Upper lobe of left lung (tissue), 6 donors: ENCODE results near the gene CCT5. TPM values are rescaled to one million over a fixed set of nuclear protein-coding genes. Genes with fewer than 3 reads are reported as not detected.

Source experiments
- ATAC-seq, 2 donors: fragments of 200-7000 bp; cut with Tn5 transposase; one replicate each; pipeline ENCODE4 v1.9.1; 2022; ENCODE audit warnings: mild to moderate bottlenecking in 2 of 2, moderate library complexity in 2 of 2; ENCODE audit not compliant: low FRiP score in 2 of 2
- DNase-seq, 2 donors: peaks; one replicate each; pipeline ENCODE4 v3.0.0-alpha.2; 2019 to 2020
- H3K27ac ChIP-seq, 4 donors: fragments of 200-600 bp; sonication (generic); one replicate each; pipeline ENCODE4 v1.5.1; 2016 to 2019
- H3K27me3 ChIP-seq, 4 donors: fragments of 200-600 bp; sonication (generic); one replicate each; pipeline ENCODE4 v1.5.1; 2017 to 2019
- H3K36me3 ChIP-seq, 4 donors: fragments of 200-600 bp; sonication (generic); one replicate each; pipeline ENCODE4 v1.5.1; 2016 to 2019
- H3K4me1 ChIP-seq, 4 donors: fragments of 200-600 bp; sonication (generic); one replicate each; pipeline ENCODE4 v1.5.1; 2018 to 2019
- H3K4me3 ChIP-seq, 4 donors: fragments of 200-600 bp; sonication (generic); one replicate each; pipeline ENCODE4 v1.5.1; 2017 to 2019; ENCODE audit warnings: mild to moderate bottlenecking in 2 of 4, moderate library complexity in 1 of 4
- H3K9me3 ChIP-seq, 4 donors: fragments of 200-600 bp; sonication (generic); one replicate each; pipeline ENCODE4 v1.5.1; 2018 to 2019
- EP300 ChIP-seq, 4 donors: sonication (generic); formaldehyde crosslinking; IDR thresholded peaks; one replicate each; pipeline ENCODE4 v1.5.1; 2017; ENCODE audit warnings: antibody characterized with exemption in 4 of 4, control low read depth in 2 of 4
- POLR2A ChIP-seq, 4 donors: fragments of 450-650 bp; IDR thresholded peaks; one replicate each; pipeline ENCODE4 v1.5.1; 2016 to 2017; ENCODE audit warnings: antibody characterized with exemption in 4 of 4, mild to moderate bottlenecking in 2 of 4
- POLR2AphosphoS5 ChIP-seq, 2 donors: sonication (generic); formaldehyde crosslinking; IDR thresholded peaks; one replicate each; pipeline ENCODE4 v1.5.1; 2017; ENCODE audit warnings: antibody characterized with exemption in 2 of 2
- WGBS, 2 donors: methylation state at CpG; one replicate each; pipeline ENCODE4 v1.1.5; 2017 to 2018; 5-methylcytosine and 5-hydroxymethylcytosine counted together
- total RNA-seq, 6 donors: library from RNA; depleted of rRNA in 4 of 6; stranded (reverse); fragments of >200 nt in 4 of 6; gene quantifications; one replicate each; pipeline versions ENCODE4 v1.1.0 to v1.2.1, GENCODE V29; 2016 to 2021
- TF ChIP-seq, protein P1 (sequence below), 6 experiments: fragments of 450-650 bp in 4 of 6; fragments of 200-600 bp in 2 of 6; sonication (generic) in 2 of 6; IDR thresholded peaks; one replicate each; pipeline ENCODE4 v1.5.1; 2016 to 2019; ENCODE audit warnings: antibody characterized with exemption in 6 of 6
- donor health status: DM: no; HTN: no; CAD: no; lungs with moderate emphysema.
- donor health status: DM: no; HTN: yes; CAD: no; lungs with severe emphysema.

The CCT5 gene
- total RNA-seq, 6 donors from 2014 or later: 33.5 to 191 (median 103) TPM

DNA sequence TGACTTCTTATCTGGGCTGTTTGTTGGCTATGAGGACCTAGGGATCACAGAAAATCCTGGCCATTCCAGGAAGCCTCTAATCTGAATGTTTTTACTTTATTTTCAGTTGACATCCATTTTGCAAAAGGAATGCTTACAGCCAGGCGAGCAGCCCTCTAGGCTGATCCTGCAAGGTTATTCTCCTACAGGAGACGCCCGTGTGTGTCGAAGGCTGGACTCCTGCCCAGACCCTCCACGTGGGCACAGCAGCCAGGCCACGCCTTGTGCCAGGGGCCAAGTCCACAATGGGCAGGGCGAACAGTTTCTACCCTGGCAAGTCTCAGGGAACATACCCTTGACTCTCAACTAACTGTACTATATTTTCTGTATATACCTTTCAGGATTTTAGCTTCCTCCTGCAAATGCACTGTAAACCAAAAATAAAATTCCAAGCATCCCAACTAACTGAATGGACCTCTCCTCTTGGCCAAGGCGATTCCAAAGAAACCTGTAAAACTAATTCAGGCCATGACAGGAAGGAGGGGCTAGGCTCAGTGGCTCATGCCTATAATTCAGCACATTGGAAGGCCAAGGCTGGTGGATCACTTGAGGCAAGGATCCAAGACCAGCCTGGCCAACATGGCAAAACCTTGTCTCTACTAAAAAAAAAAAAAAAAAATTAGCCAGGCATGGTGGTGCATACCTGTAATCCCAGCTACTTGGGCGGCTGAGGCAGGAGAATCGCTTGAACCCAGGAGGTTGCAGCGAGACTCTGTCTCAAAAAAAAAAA lies 51.9 kb downstream of the CCT5 start:
- no peak for TF ChIP-seq EP300 (IDR thresholded peaks at IDR 0.05)
- TF ChIP-seq, protein P1, sequence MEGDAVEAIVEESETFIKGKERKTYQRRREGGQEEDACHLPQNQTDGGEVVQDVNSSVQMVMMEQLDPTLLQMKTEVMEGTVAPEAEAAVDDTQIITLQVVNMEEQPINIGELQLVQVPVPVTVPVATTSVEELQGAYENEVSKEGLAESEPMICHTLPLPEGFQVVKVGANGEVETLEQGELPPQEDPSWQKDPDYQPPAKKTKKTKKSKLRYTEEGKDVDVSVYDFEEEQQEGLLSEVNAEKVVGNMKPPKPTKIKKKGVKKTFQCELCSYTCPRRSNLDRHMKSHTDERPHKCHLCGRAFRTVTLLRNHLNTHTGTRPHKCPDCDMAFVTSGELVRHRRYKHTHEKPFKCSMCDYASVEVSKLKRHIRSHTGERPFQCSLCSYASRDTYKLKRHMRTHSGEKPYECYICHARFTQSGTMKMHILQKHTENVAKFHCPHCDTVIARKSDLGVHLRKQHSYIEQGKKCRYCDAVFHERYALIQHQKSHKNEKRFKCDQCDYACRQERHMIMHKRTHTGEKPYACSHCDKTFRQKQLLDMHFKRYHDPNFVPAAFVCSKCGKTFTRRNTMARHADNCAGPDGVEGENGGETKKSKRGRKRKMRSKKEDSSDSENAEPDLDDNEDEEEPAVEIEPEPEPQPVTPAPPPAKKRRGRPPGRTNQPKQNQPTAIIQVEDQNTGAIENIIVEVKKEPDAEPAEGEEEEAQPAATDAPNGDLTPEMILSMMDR (IDR thresholded peaks at IDR 0.05): no peak
- no peak for TF ChIP-seq POLR2A (IDR thresholded peaks at IDR 0.05)
- no peak for TF ChIP-seq POLR2AphosphoS5 (IDR thresholded peaks at IDR 0.05)
- H3K27ac ChIP-seq: peak overlapping the region in 1 of 4 donors; percentile 49
- no peaks in the 10 kb centered on the region for H3K9me3 ChIP-seq
- peak overlapping the region in 3 of 4 donors; percentile 14 to 20 (median 18) for H3K4me3 ChIP-seq
- DNase-seq: peak; percentile 87 to 92
- ATAC-seq: peak; percentile 72 to 85
- H3K4me1 ChIP-seq: peaks cover 0 to 11% (median 7%) of the 10 kb centered on the region in 4 donors
- WGBS, 2 donors: 65 to 69% methylated on average over 8 to 11 of the region's 11 CpGs
- H3K36me3 ChIP-seq: no peaks in the 10 kb centered on the region
- no peaks in the 10 kb centered on the region for H3K27me3 ChIP-seq

DNA sequence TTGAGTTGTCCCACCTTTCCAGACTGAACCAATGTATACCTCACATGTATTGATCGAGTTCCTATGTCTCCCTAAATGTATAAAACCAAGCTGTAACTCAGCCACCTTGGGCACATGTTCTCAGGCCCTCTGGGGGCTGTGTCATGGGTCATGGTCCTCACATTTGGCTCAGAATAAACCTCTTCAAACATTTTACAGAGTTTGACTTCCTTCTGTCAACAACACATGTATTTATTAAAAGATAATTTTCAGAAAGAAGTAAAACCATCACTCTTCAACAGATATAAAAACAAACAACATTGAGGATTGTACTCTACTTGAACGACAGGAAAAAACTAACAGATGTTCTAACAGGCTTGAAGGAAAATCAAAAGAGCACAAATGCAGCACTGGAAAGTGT lies 53.1 kb downstream of the CCT5 start:
- H3K27me3 ChIP-seq: no peaks in the 10 kb centered on the region
- 54 to 69% methylated on average over 2 of the region's 2 CpGs for WGBS, 2 donors
- H3K36me3 ChIP-seq: no peaks in the 10 kb centered on the region
- H3K4me1 ChIP-seq: peaks cover 0 to 17% (median 10%) of the 10 kb centered on the region in 4 donors
- no peaks in the 10 kb centered on the region for H3K9me3 ChIP-seq
- H3K27ac ChIP-seq: no peak overlapping the region
- no peak overlapping the region for H3K4me3 ChIP-seq
- no peak for ATAC-seq
- TF ChIP-seq POLR2AphosphoS5 (IDR thresholded peaks at IDR 0.05): no peak
- TF ChIP-seq, protein P1 (IDR thresholded peaks at IDR 0.05): no peak
- TF ChIP-seq EP300 (IDR thresholded peaks at IDR 0.05): no peak
- no peak for TF ChIP-seq POLR2A (IDR thresholded peaks at IDR 0.05)
- DNase-seq: no peak

DNA sequence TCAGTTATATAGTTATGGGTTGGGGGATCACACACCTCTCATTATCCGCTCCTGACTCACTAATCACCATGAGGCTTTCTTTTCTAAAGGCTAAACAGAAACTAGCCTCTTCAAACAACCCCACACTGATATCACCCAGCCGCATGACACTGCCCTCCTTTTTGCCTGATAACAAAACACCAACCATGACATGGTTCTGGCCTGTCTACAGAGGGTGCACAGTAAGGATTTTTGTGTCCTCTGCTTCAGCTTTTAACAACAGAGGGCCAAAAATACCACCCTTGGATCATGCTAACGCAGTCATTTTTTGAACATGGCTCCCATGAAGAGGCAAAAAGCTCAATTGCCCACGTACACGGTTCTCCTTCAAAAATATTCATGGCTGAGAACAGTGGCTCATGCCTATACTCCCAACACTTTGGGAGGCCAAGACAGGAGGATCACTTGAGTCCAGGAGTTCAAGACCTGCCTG lies 53.7 kb downstream of the CCT5 start:
- DNase-seq (no peak), ATAC-seq (no peak)
- 69 to 94% methylated on average over 5 of the region's 5 CpGs for whole genome bisulfite sequencing, 2 donors
- Histone ChIP-seq H3K4me1 (peaks cover 0 to 17% (median 10%) of the 10 kb centered on the region in 4 donors), H3K36me3 (no peaks in the 10 kb centered on the region), H3K4me3 (no peak overlapping the region), H3K9me3 (no peaks in the 10 kb centered on the region), H3K27ac (no peak overlapping the region), H3K27me3 (no peaks in the 10 kb centered on the region)
- TF ChIP-seq, protein P1 (IDR thresholded peaks at IDR 0.05): no peak
- TF ChIP-seq EP300 (IDR thresholded peaks at IDR 0.05): no peak
- TF ChIP-seq POLR2A (IDR thresholded peaks at IDR 0.05): no peak
- no peak for TF ChIP-seq POLR2AphosphoS5 (IDR thresholded peaks at IDR 0.05)

DNA sequence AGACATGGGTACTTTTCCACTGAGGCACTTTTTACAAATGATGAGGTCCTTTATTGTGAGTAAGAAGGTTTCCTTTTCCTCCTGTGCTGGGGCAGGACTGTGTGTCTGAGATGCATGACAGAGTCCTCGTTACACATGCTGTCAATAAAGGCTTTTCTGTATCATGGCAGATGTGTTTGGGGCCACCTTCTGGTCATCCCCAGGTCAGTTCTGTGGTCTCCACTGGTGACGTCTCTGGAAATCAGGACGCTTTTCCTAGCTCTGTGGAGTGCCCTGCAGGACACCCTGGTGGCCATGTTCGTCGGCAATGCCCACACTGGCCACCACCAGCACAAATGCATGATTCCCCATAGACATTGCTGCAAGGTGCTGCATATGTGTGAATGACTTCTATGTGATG lies 54.9 kb downstream of the CCT5 start:
- TF ChIP-seq EP300 (IDR thresholded peaks at IDR 0.05) (no peak), POLR2A (IDR thresholded peaks at IDR 0.05) (no peak), POLR2AphosphoS5 (IDR thresholded peaks at IDR 0.05) (no peak)
- TF ChIP-seq, protein P1 (IDR thresholded peaks at IDR 0.05): no peak
- Histone ChIP-seq H3K4me3 (no peak overlapping the region), H3K9me3 (no peaks in the 10 kb centered on the region), H3K27ac (no peak overlapping the region), H3K27me3 (no peaks in the 10 kb centered on the region), H3K4me1 (peaks cover 0 to 17% (median 10%) of the 10 kb centered on the region in 4 donors), H3K36me3 (no peaks in the 10 kb centered on the region)
- ATAC-seq: no peak
- 69 to 93% methylated on average over 4 to 5 of the region's 5 CpGs for WGBS, 2 donors
- DNase-seq: no peak
